Keratinocyte (primary cell): ENCODE measurements around the gene SNCA. TPM values are rescaled to one million over a fixed set of nuclear protein-coding genes. Genes with fewer than 3 reads are reported as not detected.

ENCODE experiments used
- DNase-seq: peaks from one replicate; pipeline ENCODE4 v3.0.0-alpha.2; 2011; ENCODE audit warnings: low read depth, missing footprints, low spot score
- FAIRE-seq: peaks from 2 replicates; lab custom pipeline; 2011; peaks lifted over from hg19 to GRCh38; lab: Jason Lieb, UNC
- H2AFZ ChIP-seq: 2 replicates; pipeline ENCODE4 v1.6.0; 2012; ENCODE audit warnings: low read length, control low read depth, inconsistent platforms; ENCODE audit not compliant: control insufficient read depth
- H3K27ac ChIP-seq: 2 replicates; pipeline ENCODE4 v1.5.1; 2011; ENCODE audit warnings: low read length; ENCODE audit not compliant: control insufficient read depth, insufficient read depth
- H3K27me3 ChIP-seq: 3 replicates; pipeline ENCODE4 v1.6.0; 2011; ENCODE audit warnings: low read length; ENCODE audit not compliant: control insufficient read depth, insufficient read depth; ENCODE audit errors: extremely low read depth
- H3K36me3 ChIP-seq, 2 experiments: 2 replicates in 1 of 2; 3 replicates in 1 of 2; pipeline ENCODE4 v1.5.1; 2011; ENCODE audit warnings: low read length in 2 of 2, mild to moderate bottlenecking in 1 of 2; ENCODE audit not compliant: control insufficient read depth in 2 of 2, insufficient read depth in 2 of 2; ENCODE audit errors: extremely low read depth in 1 of 2
- H3K4me1 ChIP-seq: 3 replicates; pipeline ENCODE4 v1.5.1; 2011; ENCODE audit warnings: low read length; ENCODE audit not compliant: control insufficient read depth, insufficient read depth; ENCODE audit errors: extremely low read depth
- H3K4me2 ChIP-seq: 3 replicates; pipeline ENCODE4 v1.6.0; 2011; ENCODE audit warnings: low read depth, low read length; ENCODE audit not compliant: control insufficient read depth, insufficient read depth; ENCODE audit errors: extremely low read depth
- H3K4me3 ChIP-seq, 3 experiments: fragments of 200-600 bp in 1 of 3; sonication (generic) in 1 of 3; 2 replicates in 2 of 3; 3 replicates in 1 of 3; pipeline ENCODE4 v1.5.1; 2011 to 2016; ENCODE audit warnings: low read length in 3 of 3, mild to moderate bottlenecking in 3 of 3, control low read depth in 2 of 3, inconsistent platforms in 1 of 3, low read depth in 1 of 3, mixed read lengths in 1 of 3, mixed run types in 1 of 3, moderate library complexity in 1 of 3; ENCODE audit not compliant: control insufficient read depth in 2 of 3, insufficient read depth in 2 of 3; ENCODE audit errors: extremely low read depth in 1 of 3
- H3K79me2 ChIP-seq: 2 replicates; pipeline ENCODE4 v1.6.0; 2012; ENCODE audit warnings: low read length; ENCODE audit not compliant: control insufficient read depth, insufficient read depth
- H3K9ac ChIP-seq: 3 replicates; pipeline ENCODE4 v1.6.0; 2011; ENCODE audit warnings: low read length; ENCODE audit not compliant: control insufficient read depth, insufficient read depth; ENCODE audit errors: extremely low read depth
- H3K9me1 ChIP-seq: 3 replicates; pipeline ENCODE4 v1.6.0; 2011; ENCODE audit warnings: low read length; ENCODE audit not compliant: control insufficient read depth, insufficient read depth; ENCODE audit errors: extremely low read depth
- H3K9me3 ChIP-seq: 2 replicates; pipeline ENCODE4 v1.5.1; 2012; ENCODE audit warnings: low read depth, low read length; ENCODE audit not compliant: control insufficient read depth
- H4K20me1 ChIP-seq: 3 replicates; pipeline ENCODE4 v1.6.0; 2011; ENCODE audit warnings: low read length; ENCODE audit not compliant: control insufficient read depth, insufficient read depth; ENCODE audit errors: extremely low read depth
- EZH2 ChIP-seq: IDR thresholded peaks from one replicate; pipeline ENCODE4 v1.6.1; 2012; ENCODE audit warnings: inconsistent platforms, mild to moderate bottlenecking, low read length, moderate library complexity
- dilution Hi-C: fragments of 300-500 bp; cut with MboI; formaldehyde crosslinking; loops from one replicate; pipeline ENCODE4 v1.7.0; 2020; ENCODE audit warnings: low sequenced_read_pairs; ENCODE audit not compliant: extremely low pct_ligation_motif_present
- polyA plus RNA-seq, 5 experiments: library from polyadenylated mRNA; depleted of rRNA in 3 of 5; stranded (reverse) in 3 of 5; stranded (forward) in 1 of 5; unstranded in 1 of 5; fragments of >200 nt; gene quantifications; 1 replicate in 1 of 5; 2 replicates in 3 of 5; 3 replicates in 1 of 5; pipeline versions ENCODE4 v1.2.1 to v1.2.3, GENCODE V29; 2011 to 2012; ENCODE audit warnings: missing spikeins in 2 of 5, low read depth in 1 of 5, low replicate concordance in 1 of 5
- TF ChIP-seq, protein P1 (sequence below), 3 experiments: IDR thresholded peaks in 1 of 3; conservative IDR thresholded peaks in 1 of 3; optimal IDR thresholded peaks in 1 of 3; 2 replicates in 2 of 3; 3 replicates in 1 of 3; pipeline versions ENCODE3 to v1.5.1; 2011; ENCODE audit warnings: low read length in 3 of 3, mild to moderate bottlenecking in 3 of 3, moderate library complexity in 2 of 3, control low read depth in 1 of 3, inconsistent platforms in 1 of 3; ENCODE audit not compliant: insufficient read depth in 2 of 3; ENCODE audit errors: extremely low read depth in 1 of 3

Gene SNCA
- polyA plus RNA-seq, 1 donor (not counting 4 experiments of a cell fraction or from before 2014, with no cell fraction given), result 61.3 TPM

DNA sequence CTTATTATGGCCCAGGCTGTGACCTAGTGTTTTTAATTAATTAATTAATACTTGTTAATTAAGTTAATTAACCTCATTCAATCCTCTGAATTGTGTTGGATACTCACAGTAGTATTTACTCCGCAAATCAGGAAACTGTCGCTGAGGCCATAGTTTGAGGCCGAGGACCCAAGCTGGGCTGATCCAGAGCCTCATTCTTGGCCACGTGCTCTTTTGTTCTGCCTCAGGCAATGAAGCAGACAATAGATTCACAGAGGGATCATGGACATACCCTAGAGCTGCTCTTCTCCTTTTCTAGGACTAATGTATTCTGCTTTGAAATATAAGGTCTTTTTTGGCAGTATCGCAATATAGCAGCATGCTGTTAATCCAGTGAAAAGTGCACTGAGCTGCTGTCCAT is 24.0 kb upstream of the SNCA start:
- Histone ChIP-seq H3K4me2 (no peak overlapping the region), H4K20me1 (no peaks in the 10 kb centered on the region), H2AFZ (no peak overlapping the region), H3K9me3 (no peaks in the 10 kb centered on the region), H3K27me3 (no peaks in the 10 kb centered on the region), H3K4me1 (no peaks in the 10 kb centered on the region), H3K27ac (no peak overlapping the region), H3K79me2 (no peaks in the 10 kb centered on the region), H3K36me3 (no peaks in the 10 kb centered on the region), H3K9me1 (no peaks in the 10 kb centered on the region), H3K4me3 (no peak overlapping the region), H3K9ac (no peak overlapping the region)
- FAIRE-seq (no peak), DNase-seq (no peak)
- dilution Hi-C loops, result no loop called here
- TF ChIP-seq, protein P1, sequence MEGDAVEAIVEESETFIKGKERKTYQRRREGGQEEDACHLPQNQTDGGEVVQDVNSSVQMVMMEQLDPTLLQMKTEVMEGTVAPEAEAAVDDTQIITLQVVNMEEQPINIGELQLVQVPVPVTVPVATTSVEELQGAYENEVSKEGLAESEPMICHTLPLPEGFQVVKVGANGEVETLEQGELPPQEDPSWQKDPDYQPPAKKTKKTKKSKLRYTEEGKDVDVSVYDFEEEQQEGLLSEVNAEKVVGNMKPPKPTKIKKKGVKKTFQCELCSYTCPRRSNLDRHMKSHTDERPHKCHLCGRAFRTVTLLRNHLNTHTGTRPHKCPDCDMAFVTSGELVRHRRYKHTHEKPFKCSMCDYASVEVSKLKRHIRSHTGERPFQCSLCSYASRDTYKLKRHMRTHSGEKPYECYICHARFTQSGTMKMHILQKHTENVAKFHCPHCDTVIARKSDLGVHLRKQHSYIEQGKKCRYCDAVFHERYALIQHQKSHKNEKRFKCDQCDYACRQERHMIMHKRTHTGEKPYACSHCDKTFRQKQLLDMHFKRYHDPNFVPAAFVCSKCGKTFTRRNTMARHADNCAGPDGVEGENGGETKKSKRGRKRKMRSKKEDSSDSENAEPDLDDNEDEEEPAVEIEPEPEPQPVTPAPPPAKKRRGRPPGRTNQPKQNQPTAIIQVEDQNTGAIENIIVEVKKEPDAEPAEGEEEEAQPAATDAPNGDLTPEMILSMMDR (optimal IDR thresholded peaks at IDR 0.05 in 1 of 3, IDR thresholded peaks at IDR 0.05 in 1 of 3, conservative IDR thresholded peaks at IDR 0.05 in 1 of 3; ENCODE audit: extremely low read depth in 1 of 3, insufficient read depth in 2 of 3, low read length in 3 of 3), result no peak
- no peak for TF ChIP-seq EZH2

DNA sequence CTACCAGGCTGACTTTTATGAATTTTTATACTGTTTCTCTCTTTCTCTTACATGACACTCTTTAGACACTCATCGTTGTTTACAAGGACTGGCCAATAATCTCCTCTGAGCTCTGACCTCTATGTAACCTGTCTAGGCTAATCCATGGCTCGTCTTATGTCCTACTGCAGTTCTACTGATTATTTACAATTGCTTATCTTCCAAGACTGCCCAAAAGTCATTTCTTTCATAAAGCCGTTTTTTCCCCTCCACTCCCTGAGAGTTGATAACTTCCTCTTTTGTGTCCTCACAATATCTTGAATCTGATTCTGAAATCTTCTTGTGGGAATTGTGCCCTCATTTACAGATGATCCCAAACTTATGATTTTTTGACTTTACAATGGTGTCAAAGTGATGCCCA is 18.3 kb upstream of the SNCA start:
- Histone ChIP-seq H3K9me3 (peaks cover 2% of the 10 kb centered on the region), H3K9me1 (no peaks in the 10 kb centered on the region), H3K27ac (no peak overlapping the region), H3K4me2 (no peak overlapping the region), H2AFZ (no peak overlapping the region), H3K79me2 (no peaks in the 10 kb centered on the region), H3K27me3 (no peaks in the 10 kb centered on the region), H4K20me1 (no peaks in the 10 kb centered on the region), H3K36me3 (no peaks in the 10 kb centered on the region), H3K9ac (no peak overlapping the region), H3K4me3 (no peak overlapping the region), H3K4me1 (no peaks in the 10 kb centered on the region)
- TF ChIP-seq, protein P1 (optimal IDR thresholded peaks at IDR 0.05 in 1 of 3, IDR thresholded peaks at IDR 0.05 in 1 of 3, conservative IDR thresholded peaks at IDR 0.05 in 1 of 3; ENCODE audit: extremely low read depth in 1 of 3, insufficient read depth in 2 of 3, low read length in 3 of 3), result no peak
- no peak for TF ChIP-seq EZH2
- dilution Hi-C loops, result no loop called here
- DNase-seq, result no peak
- FAIRE-seq, result no peak
